Transverse colon (tissue), 4 donors: Measurements from ENCODE around the gene GOLGA1. TPM values are rescaled to one million over a fixed set of nuclear protein-coding genes. Genes with fewer than 3 reads are reported as not detected.

Experiments used
- DNase-seq: peaks from one replicate; pipeline ENCODE4 v3.0.0-alpha.2; 2019
- H3K27ac ChIP-seq, 4 donors: fragments of 200-600 bp; sonication (generic); 2 replicates each; pipeline ENCODE4 v1.5.1; 2016 to 2018; ENCODE audit warnings: inconsistent platforms in 4 of 4
- H3K27me3 ChIP-seq: fragments of 200-600 bp; sonication (generic); 2 replicates; pipeline ENCODE4 v1.5.1; 2017; ENCODE audit warnings: inconsistent platforms
- H3K36me3 ChIP-seq, 4 donors: fragments of 200-600 bp; sonication (generic); 2 replicates each; pipeline ENCODE4 v1.5.1; 2017 to 2019; ENCODE audit warnings: inconsistent platforms in 4 of 4
- H3K4me1 ChIP-seq, 4 donors: fragments of 200-600 bp; sonication (generic); 2 replicates each; pipeline ENCODE4 v1.5.1; 2017 to 2020; ENCODE audit warnings: inconsistent platforms in 4 of 4
- H3K4me3 ChIP-seq, 4 donors: fragments of 200-600 bp; sonication (generic); 1 replicate in 1 of 4; 2 replicates in 3 of 4; pipeline versions ENCODE4 v1.5.1 to v1.6.1; 2017 to 2019; ENCODE audit warnings: inconsistent platforms in 4 of 4
- H3K9me3 ChIP-seq, 2 donors: fragments of 200-600 bp; sonication (generic); 2 replicates each; pipeline ENCODE4 v1.5.1; 2017 to 2019; ENCODE audit warnings: inconsistent platforms in 2 of 2
- EP300 ChIP-seq: sonication (generic); formaldehyde crosslinking; IDR thresholded peaks from one replicate; pipeline ENCODE4 v1.6.1; 2017; ENCODE audit warnings: antibody characterized with exemption, low read depth
- POLR2A ChIP-seq: fragments of 450-650 bp; IDR thresholded peaks from one replicate; pipeline ENCODE4 v1.6.1; 2016; ENCODE audit warnings: antibody characterized with exemption, mild to moderate bottlenecking, moderate library complexity
- POLR2AphosphoS5 ChIP-seq, 3 donors: sonication (generic); formaldehyde crosslinking; IDR thresholded peaks; one replicate each; pipeline ENCODE4 v1.6.1; 2016; ENCODE audit warnings: antibody characterized with exemption in 3 of 3
- WGBS, 2 donors: methylation state at CpG; one replicate each; pipeline ENCODE4 v1.1.5; 2018; ENCODE audit warnings: low coverage in 1 of 2; 5-methylcytosine and 5-hydroxymethylcytosine counted together
- in situ Hi-C, 4 donors: fragments of 200-750 bp; cut with MboI; loops; one replicate each; pipeline versions ENCODE4 v1.15.0 to v1.15.1; 2017; ENCODE audit warnings: low sequenced_read_pairs in 3 of 4, low pct_ligation_motif_present in 1 of 4, low pct_unique_long_range_greater_than_20kb in 1 of 4
- intact Hi-C: fragments of 100-400 bp; cut with DNase I; formaldehyde crosslinking; loops from one replicate; pipeline ENCODE4 v1.15.1; 2023; ENCODE audit warnings: low total_unique reads
- total RNA-seq, 4 donors: library from RNA; depleted of rRNA; stranded (reverse); fragments of >200 nt; gene quantifications; one replicate each; pipeline ENCODE4 v1.1.0, GENCODE V29; 2016
- TF ChIP-seq, protein P1 (sequence below), 5 experiments: fragments of 200-600 bp in 3 of 5; fragments of 450-650 bp in 2 of 5; sonication (generic) in 3 of 5; IDR thresholded peaks; 1 replicate in 2 of 5; 2 replicates in 3 of 5; pipeline ENCODE4 v1.5.1; 2016 to 2017; ENCODE audit warnings: antibody characterized with exemption in 5 of 5, inconsistent platforms in 3 of 5, mild to moderate bottlenecking in 2 of 5, moderate library complexity in 1 of 5

The GOLGA1 gene
- total RNA-seq, 4 donors from 2014 or later = 24.3 to 144 (median 30.1) TPM

DNA sequence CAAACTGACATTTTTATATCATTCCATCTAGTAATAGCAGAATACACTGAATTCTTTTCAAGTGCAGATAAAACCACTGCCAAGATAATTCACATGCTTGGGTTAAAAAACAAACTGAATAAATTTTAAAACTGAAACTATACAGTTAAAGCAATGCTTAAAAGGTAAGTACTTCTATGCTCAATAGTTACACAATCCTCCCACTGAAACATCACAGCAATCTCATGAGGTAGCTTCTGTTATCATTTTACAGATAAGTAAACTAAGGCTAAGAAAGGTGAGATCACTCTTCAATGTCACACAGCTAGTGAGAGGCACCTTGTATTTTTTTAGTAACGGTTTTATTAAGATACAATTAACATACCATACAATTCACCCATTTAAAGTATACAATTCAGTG lies 13.4 kb upstream of the GOLGA1 start:
- DNase-seq = no peak
- 93% methylated on average over 1 of the region's 1 CpG; no CpG with 5 or more reads in 1 of the 2 donors for WGBS, 2 donors
- Histone ChIP-seq H3K27me3 (no peaks in the 10 kb centered on the region), H3K9me3 (no peaks in the 10 kb centered on the region), H3K4me1 (no peaks in the 10 kb centered on the region), H3K36me3 (no peaks in the 10 kb centered on the region), H3K27ac (no peak overlapping the region), H3K4me3 (no peak overlapping the region)
- in situ Hi-C loops = no loop called here
- TF ChIP-seq EP300 (no peak), POLR2A (no peak), POLR2AphosphoS5 (IDR thresholded peaks at IDR 0.05) (no peak)
- TF ChIP-seq, protein P1, sequence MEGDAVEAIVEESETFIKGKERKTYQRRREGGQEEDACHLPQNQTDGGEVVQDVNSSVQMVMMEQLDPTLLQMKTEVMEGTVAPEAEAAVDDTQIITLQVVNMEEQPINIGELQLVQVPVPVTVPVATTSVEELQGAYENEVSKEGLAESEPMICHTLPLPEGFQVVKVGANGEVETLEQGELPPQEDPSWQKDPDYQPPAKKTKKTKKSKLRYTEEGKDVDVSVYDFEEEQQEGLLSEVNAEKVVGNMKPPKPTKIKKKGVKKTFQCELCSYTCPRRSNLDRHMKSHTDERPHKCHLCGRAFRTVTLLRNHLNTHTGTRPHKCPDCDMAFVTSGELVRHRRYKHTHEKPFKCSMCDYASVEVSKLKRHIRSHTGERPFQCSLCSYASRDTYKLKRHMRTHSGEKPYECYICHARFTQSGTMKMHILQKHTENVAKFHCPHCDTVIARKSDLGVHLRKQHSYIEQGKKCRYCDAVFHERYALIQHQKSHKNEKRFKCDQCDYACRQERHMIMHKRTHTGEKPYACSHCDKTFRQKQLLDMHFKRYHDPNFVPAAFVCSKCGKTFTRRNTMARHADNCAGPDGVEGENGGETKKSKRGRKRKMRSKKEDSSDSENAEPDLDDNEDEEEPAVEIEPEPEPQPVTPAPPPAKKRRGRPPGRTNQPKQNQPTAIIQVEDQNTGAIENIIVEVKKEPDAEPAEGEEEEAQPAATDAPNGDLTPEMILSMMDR (IDR thresholded peaks at IDR 0.05) = no peak
- intact Hi-C loops = no loop called here

GRCh38 chr9:124950050-124950718 lies 9.3 kb upstream of the GOLGA1 start:
- DNase-seq = no peak
- Histone ChIP-seq H3K9me3 (no peaks in the 10 kb centered on the region), H3K36me3 (no peaks in the 10 kb centered on the region), H3K27me3 (no peaks in the 10 kb centered on the region), H3K4me3 (no peak overlapping the region), H3K27ac (no peak overlapping the region), H3K4me1 (no peaks in the 10 kb centered on the region)
- intact Hi-C loops (no loop called here), in situ Hi-C loops (no loop called here)
- no peak for TF ChIP-seq POLR2A
- TF ChIP-seq, protein P1 (IDR thresholded peaks at IDR 0.05) = no peak
- no peak for TF ChIP-seq POLR2AphosphoS5 (IDR thresholded peaks at IDR 0.05)
- no peak for TF ChIP-seq EP300
- WGBS, 2 donors = 75 to 79% methylated on average over 3 of the region's 3 CpGs

- WGBS, 2 donors = 84% methylated on average over 2 of the region's 2 CpGs
- no peak overlapping the region for H3K4me3 ChIP-seq
- in situ Hi-C loops = loop anchor here in 2 of 4 donors (25.0 kb wide), 1 partner anchor 188 kb away; the partner anchor contains the start of gene SCAI (in 2 of the 2)
- H3K27me3 ChIP-seq = no peaks in the 10 kb centered on the region
- no peaks in the 10 kb centered on the region for H3K4me1 ChIP-seq
- H3K9me3 ChIP-seq = no peaks in the 10 kb centered on the region
- no peak overlapping the region for H3K27ac ChIP-seq
- no peak for DNase-seq
- TF ChIP-seq POLR2A (no peak), POLR2AphosphoS5 (IDR thresholded peaks at IDR 0.05) (no peak), EP300 (no peak)
- TF ChIP-seq, protein P1 (IDR thresholded peaks at IDR 0.05) = no peak
- intact Hi-C loops = no loop called here
- H3K36me3 ChIP-seq = no peaks in the 10 kb centered on the region
Measured at GRCh38 chr9:124949387-124949786, 8.5 kb upstream of the GOLGA1 start.

- no peaks in the 10 kb centered on the region for H3K27me3 ChIP-seq
- DNase-seq = no peak
- TF ChIP-seq POLR2A = no peak
- no peak for TF ChIP-seq POLR2AphosphoS5 (IDR thresholded peaks at IDR 0.05)
- TF ChIP-seq, protein P1 (IDR thresholded peaks at IDR 0.05) = no peak
- no peak for TF ChIP-seq EP300
- no peak overlapping the region for H3K4me3 ChIP-seq
- in situ Hi-C loops = loop anchor here in 2 of 4 donors (25.0 kb wide), 1 partner anchor 189 kb away; the partner anchor contains the start of gene SCAI (in 2 of the 2)
- no peaks in the 10 kb centered on the region for H3K36me3 ChIP-seq
- H3K27ac ChIP-seq = no peak overlapping the region
- intact Hi-C loops = no loop called here
- no peaks in the 10 kb centered on the region for H3K9me3 ChIP-seq
- 78 to 80% methylated on average over 5 of the region's 5 CpGs for WGBS, 2 donors
- H3K4me1 ChIP-seq = no peaks in the 10 kb centered on the region
Measured at GRCh38 chr9:124947727-124948391, 7.0 kb upstream of the GOLGA1 start.
